ENCODE data around the gene SEZ6L. TPM values are rescaled to one million over a fixed set of nuclear protein-coding genes. Genes with fewer than 3 reads are reported as not detected.

SEZ6L gene
- total RNA-seq, 4 donors from 2014 or later: 0.27 to 0.57 TPM; not detected in 2

- Histone ChIP-seq H3K9me3 (no peaks in the 10 kb centered on the region), H3K4me3 (no peak overlapping the region), H3K4me1 (no peaks in the 10 kb centered on the region), H3K27ac (no peak overlapping the region), H3K36me3 (no peaks in the 10 kb centered on the region), H3K27me3 (no peaks in the 10 kb centered on the region)
- no peak for DNase-seq
- TF ChIP-seq POLR2A (IDR thresholded peaks at IDR 0.05): no peak
- no peak for TF ChIP-seq CTCF (IDR thresholded peaks at IDR 0.05)
Observed at GRCh38 chr22:26333088-26333800, 164.0 kb downstream of the SEZ6L start.

- Histone ChIP-seq H3K27me3 (no peaks in the 10 kb centered on the region), H3K27ac (no peak overlapping the region), H3K9me3 (no peaks in the 10 kb centered on the region), H3K4me1 (no peaks in the 10 kb centered on the region), H3K4me3 (no peak overlapping the region), H3K36me3 (no peaks in the 10 kb centered on the region)
- DNase-seq: no peak
- TF ChIP-seq CTCF (IDR thresholded peaks at IDR 0.05) (no peak), POLR2A (IDR thresholded peaks at IDR 0.05) (no peak)
Observed at GRCh38 chr22:26334232-26334631, 165.0 kb downstream of the SEZ6L start.

- no peaks in the 10 kb centered on the region for H3K4me1 ChIP-seq
- H3K36me3 ChIP-seq: no peaks in the 10 kb centered on the region
- H3K9me3 ChIP-seq: no peaks in the 10 kb centered on the region
- H3K27me3 ChIP-seq: no peaks in the 10 kb centered on the region
- TF ChIP-seq POLR2A (IDR thresholded peaks at IDR 0.05) (no peak), CTCF (IDR thresholded peaks at IDR 0.05) (no peak)
- no peak for DNase-seq
- H3K27ac ChIP-seq: no peak overlapping the region
- no peak overlapping the region for H3K4me3 ChIP-seq
Observed at GRCh38 chr22:26336773-26337172, 167.5 kb downstream of the SEZ6L start.

GRCh38 chr22:26339755-26340154, 170.5 kb downstream of the SEZ6L start:
- H3K27ac ChIP-seq: no peak overlapping the region
- no peak overlapping the region for H3K4me3 ChIP-seq
- no peaks in the 10 kb centered on the region for H3K36me3 ChIP-seq
- no peaks in the 10 kb centered on the region for H3K4me1 ChIP-seq
- DNase-seq: no peak
- TF ChIP-seq CTCF (IDR thresholded peaks at IDR 0.05): no peak
- no peak for TF ChIP-seq POLR2A (IDR thresholded peaks at IDR 0.05)
- H3K9me3 ChIP-seq: no peaks in the 10 kb centered on the region
- H3K27me3 ChIP-seq: no peaks in the 10 kb centered on the region

GRCh38 chr22:26342745-26343410, 173.6 kb downstream of the SEZ6L start:
- Histone ChIP-seq H3K4me1 (no peaks in the 10 kb centered on the region), H3K27me3 (no peaks in the 10 kb centered on the region), H3K4me3 (no peak overlapping the region), H3K9me3 (peaks cover 0 to 6% (median 0%) of the 10 kb centered on the region in 4 donors), H3K36me3 (no peaks in the 10 kb centered on the region), H3K27ac (no peak overlapping the region)
- TF ChIP-seq CTCF (IDR thresholded peaks at IDR 0.05) (no peak), POLR2A (IDR thresholded peaks at IDR 0.05) (no peak)
- DNase-seq: no peak
